Keratinocyte (primary cell): ENCODE data around the gene DENND2C. TPM values are rescaled to one million over a fixed set of nuclear protein-coding genes. Genes with fewer than 3 reads are reported as not detected.

Source experiments
- DNase-seq: peaks from one replicate; pipeline ENCODE4 v3.0.0-alpha.2; 2011; ENCODE audit warnings: low read depth, missing footprints, low spot score
- FAIRE-seq: peaks from 2 replicates; lab custom pipeline; 2011; peaks lifted over from hg19 to GRCh38; lab: Jason Lieb, UNC
- H2AFZ ChIP-seq: 2 replicates; pipeline ENCODE4 v1.6.0; 2012; ENCODE audit warnings: low read length, control low read depth, inconsistent platforms; ENCODE audit not compliant: control insufficient read depth
- H3K27ac ChIP-seq: 2 replicates; pipeline ENCODE4 v1.5.1; 2011; ENCODE audit warnings: low read length; ENCODE audit not compliant: control insufficient read depth, insufficient read depth
- H3K27me3 ChIP-seq: 3 replicates; pipeline ENCODE4 v1.6.0; 2011; ENCODE audit warnings: low read length; ENCODE audit not compliant: control insufficient read depth, insufficient read depth; ENCODE audit errors: extremely low read depth
- H3K36me3 ChIP-seq, 2 experiments: 2 replicates in 1 of 2; 3 replicates in 1 of 2; pipeline ENCODE4 v1.5.1; 2011; ENCODE audit warnings: low read length in 2 of 2, mild to moderate bottlenecking in 1 of 2; ENCODE audit not compliant: control insufficient read depth in 2 of 2, insufficient read depth in 2 of 2; ENCODE audit errors: extremely low read depth in 1 of 2
- H3K4me1 ChIP-seq: 3 replicates; pipeline ENCODE4 v1.5.1; 2011; ENCODE audit warnings: low read length; ENCODE audit not compliant: control insufficient read depth, insufficient read depth; ENCODE audit errors: extremely low read depth
- H3K4me2 ChIP-seq: 3 replicates; pipeline ENCODE4 v1.6.0; 2011; ENCODE audit warnings: low read depth, low read length; ENCODE audit not compliant: control insufficient read depth, insufficient read depth; ENCODE audit errors: extremely low read depth
- H3K4me3 ChIP-seq, 3 experiments: fragments of 200-600 bp in 1 of 3; sonication (generic) in 1 of 3; 2 replicates in 2 of 3; 3 replicates in 1 of 3; pipeline ENCODE4 v1.5.1; 2011 to 2016; ENCODE audit warnings: low read length in 3 of 3, mild to moderate bottlenecking in 3 of 3, control low read depth in 2 of 3, inconsistent platforms in 1 of 3, low read depth in 1 of 3, mixed read lengths in 1 of 3, mixed run types in 1 of 3, moderate library complexity in 1 of 3; ENCODE audit not compliant: control insufficient read depth in 2 of 3, insufficient read depth in 2 of 3; ENCODE audit errors: extremely low read depth in 1 of 3
- H3K79me2 ChIP-seq: 2 replicates; pipeline ENCODE4 v1.6.0; 2012; ENCODE audit warnings: low read length; ENCODE audit not compliant: control insufficient read depth, insufficient read depth
- H3K9ac ChIP-seq: 3 replicates; pipeline ENCODE4 v1.6.0; 2011; ENCODE audit warnings: low read length; ENCODE audit not compliant: control insufficient read depth, insufficient read depth; ENCODE audit errors: extremely low read depth
- H3K9me1 ChIP-seq: 3 replicates; pipeline ENCODE4 v1.6.0; 2011; ENCODE audit warnings: low read length; ENCODE audit not compliant: control insufficient read depth, insufficient read depth; ENCODE audit errors: extremely low read depth
- H3K9me3 ChIP-seq: 2 replicates; pipeline ENCODE4 v1.5.1; 2012; ENCODE audit warnings: low read depth, low read length; ENCODE audit not compliant: control insufficient read depth
- H4K20me1 ChIP-seq: 3 replicates; pipeline ENCODE4 v1.6.0; 2011; ENCODE audit warnings: low read length; ENCODE audit not compliant: control insufficient read depth, insufficient read depth; ENCODE audit errors: extremely low read depth
- EZH2 ChIP-seq: IDR thresholded peaks from one replicate; pipeline ENCODE4 v1.6.1; 2012; ENCODE audit warnings: inconsistent platforms, mild to moderate bottlenecking, low read length, moderate library complexity
- dilution Hi-C: fragments of 300-500 bp; cut with MboI; formaldehyde crosslinking; loops from one replicate; pipeline ENCODE4 v1.7.0; 2020; ENCODE audit warnings: low sequenced_read_pairs; ENCODE audit not compliant: extremely low pct_ligation_motif_present
- polyA plus RNA-seq, 5 experiments: library from polyadenylated mRNA; depleted of rRNA in 3 of 5; stranded (reverse) in 3 of 5; stranded (forward) in 1 of 5; unstranded in 1 of 5; fragments of >200 nt; gene quantifications; 1 replicate in 1 of 5; 2 replicates in 3 of 5; 3 replicates in 1 of 5; pipeline versions ENCODE4 v1.2.1 to v1.2.3, GENCODE V29; 2011 to 2012; ENCODE audit warnings: missing spikeins in 2 of 5, low read depth in 1 of 5, low replicate concordance in 1 of 5
- TF ChIP-seq, protein P1 (sequence below), 3 experiments: IDR thresholded peaks in 1 of 3; conservative IDR thresholded peaks in 1 of 3; optimal IDR thresholded peaks in 1 of 3; 2 replicates in 2 of 3; 3 replicates in 1 of 3; pipeline versions ENCODE3 to v1.5.1; 2011; ENCODE audit warnings: low read length in 3 of 3, mild to moderate bottlenecking in 3 of 3, moderate library complexity in 2 of 3, control low read depth in 1 of 3, inconsistent platforms in 1 of 3; ENCODE audit not compliant: insufficient read depth in 2 of 3; ENCODE audit errors: extremely low read depth in 1 of 3

The DENND2C gene
- polyA plus RNA-seq, 1 donor (not counting 4 experiments of a cell fraction or from before 2014, with no cell fraction given) = 9.5 TPM

DNA sequence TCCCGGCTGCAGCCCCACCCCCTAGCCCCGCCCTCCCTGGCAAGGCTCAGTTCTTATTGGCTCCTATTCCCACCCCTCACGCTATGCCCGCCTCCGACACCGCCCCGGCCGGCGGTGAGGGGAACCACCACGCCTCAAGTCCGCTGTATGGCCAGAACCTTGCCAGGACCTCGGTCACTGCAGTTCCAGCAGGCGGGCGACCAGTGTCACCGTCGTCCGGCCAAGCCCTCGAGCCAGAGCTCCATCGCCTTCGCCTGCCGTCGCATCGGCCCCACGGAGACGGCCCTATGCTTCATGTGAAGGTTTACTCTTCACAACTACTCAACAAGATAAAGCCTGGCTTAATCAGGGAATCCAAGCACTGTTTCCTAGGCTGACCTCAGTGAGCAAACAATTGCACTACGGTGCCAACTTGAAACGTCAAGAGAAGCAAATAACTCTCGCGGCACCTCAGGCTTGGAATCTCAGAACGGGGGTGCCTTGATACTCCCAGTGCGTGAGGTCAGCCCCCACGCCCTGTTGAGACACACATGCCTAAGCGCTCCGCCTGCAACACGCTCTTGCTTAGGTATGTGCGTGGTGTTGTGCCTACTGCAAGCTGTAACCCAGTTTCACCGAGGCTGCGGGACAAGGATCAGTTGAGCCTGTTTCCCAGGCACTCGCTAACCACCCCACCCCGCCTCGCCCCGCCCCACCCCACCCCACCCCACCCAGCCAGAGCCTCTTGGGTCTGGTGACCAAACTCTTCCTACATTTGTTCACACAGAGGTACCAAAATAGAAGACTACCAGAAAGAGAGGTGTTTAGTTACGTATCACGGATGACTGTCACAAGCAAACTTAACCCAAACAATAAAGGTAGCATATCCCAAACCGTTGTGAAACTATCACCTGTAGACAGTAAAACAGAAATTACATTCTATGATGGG is 498 bp upstream of the DENND2C start:
- H3K36me3 ChIP-seq = no peaks in the 10 kb centered on the region
- peak overlapping the region; percentile 61 to 95 (median 94) for H3K4me3 ChIP-seq
- TF ChIP-seq, protein P1, sequence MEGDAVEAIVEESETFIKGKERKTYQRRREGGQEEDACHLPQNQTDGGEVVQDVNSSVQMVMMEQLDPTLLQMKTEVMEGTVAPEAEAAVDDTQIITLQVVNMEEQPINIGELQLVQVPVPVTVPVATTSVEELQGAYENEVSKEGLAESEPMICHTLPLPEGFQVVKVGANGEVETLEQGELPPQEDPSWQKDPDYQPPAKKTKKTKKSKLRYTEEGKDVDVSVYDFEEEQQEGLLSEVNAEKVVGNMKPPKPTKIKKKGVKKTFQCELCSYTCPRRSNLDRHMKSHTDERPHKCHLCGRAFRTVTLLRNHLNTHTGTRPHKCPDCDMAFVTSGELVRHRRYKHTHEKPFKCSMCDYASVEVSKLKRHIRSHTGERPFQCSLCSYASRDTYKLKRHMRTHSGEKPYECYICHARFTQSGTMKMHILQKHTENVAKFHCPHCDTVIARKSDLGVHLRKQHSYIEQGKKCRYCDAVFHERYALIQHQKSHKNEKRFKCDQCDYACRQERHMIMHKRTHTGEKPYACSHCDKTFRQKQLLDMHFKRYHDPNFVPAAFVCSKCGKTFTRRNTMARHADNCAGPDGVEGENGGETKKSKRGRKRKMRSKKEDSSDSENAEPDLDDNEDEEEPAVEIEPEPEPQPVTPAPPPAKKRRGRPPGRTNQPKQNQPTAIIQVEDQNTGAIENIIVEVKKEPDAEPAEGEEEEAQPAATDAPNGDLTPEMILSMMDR (optimal IDR thresholded peaks at IDR 0.05 in 1 of 3, IDR thresholded peaks at IDR 0.05 in 1 of 3, conservative IDR thresholded peaks at IDR 0.05 in 1 of 3; ENCODE audit: extremely low read depth in 1 of 3, insufficient read depth in 2 of 3, low read length in 3 of 3) = no peak
- no peak for TF ChIP-seq EZH2
- H3K79me2 ChIP-seq = peaks cover 39% of the 10 kb centered on the region
- H3K9me3 ChIP-seq = no peaks in the 10 kb centered on the region
- peak; percentile 92 for DNase-seq
- H4K20me1 ChIP-seq = no peaks in the 10 kb centered on the region
- no peaks in the 10 kb centered on the region for H3K9me1 ChIP-seq
- H3K4me1 ChIP-seq = peaks cover 17% of the 10 kb centered on the region
- dilution Hi-C loops = no loop called here
- H3K4me2 ChIP-seq = peak overlapping the region; percentile 99
- H3K9ac ChIP-seq = peak overlapping the region; percentile 100
- FAIRE-seq = peak; percentile 91
- H3K27ac ChIP-seq = peak overlapping the region; percentile 100
- peak overlapping the region; percentile 91 for H2AFZ ChIP-seq
- no peaks in the 10 kb centered on the region for H3K27me3 ChIP-seq

DNA sequence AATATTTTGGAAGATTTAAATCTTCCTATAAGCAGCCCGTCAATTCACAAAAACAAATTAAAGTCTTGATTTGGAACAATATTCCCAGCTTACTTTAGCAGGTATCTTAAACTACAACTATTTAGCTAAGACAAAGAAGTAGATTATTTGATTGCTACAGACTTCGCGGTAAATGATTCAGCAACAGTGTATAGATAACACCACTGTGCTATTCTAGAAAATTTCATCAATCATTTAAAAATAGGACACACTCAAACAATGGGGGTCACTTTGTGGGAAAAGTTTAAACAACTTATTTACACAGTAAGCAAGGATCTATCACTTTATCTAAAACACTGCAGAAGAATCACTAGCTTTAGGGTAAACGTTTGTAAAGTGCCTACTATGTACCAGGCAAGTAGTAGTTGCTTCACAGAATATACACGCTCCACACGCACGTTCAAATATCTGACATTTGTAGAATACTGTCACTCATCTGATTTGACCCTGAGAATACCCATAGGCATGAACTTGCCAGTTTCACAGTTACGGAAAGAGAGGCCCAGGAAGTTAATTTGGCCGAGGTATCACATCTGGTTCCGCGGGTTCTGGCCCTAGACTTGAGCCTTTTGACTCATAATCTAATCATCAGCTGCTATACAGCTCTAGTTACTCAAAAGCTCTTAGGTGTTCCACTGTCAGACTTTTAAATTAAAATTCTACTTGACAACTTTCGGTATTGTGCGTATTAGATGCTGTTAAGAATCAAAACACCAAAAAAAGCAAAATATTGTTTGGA is 876 bp downstream of the DENND2C start:
- Histone ChIP-seq H4K20me1 (no peaks in the 10 kb centered on the region), H3K4me3 (peak overlapping the region; percentile 61 to 95 (median 94)), H3K4me2 (peak overlapping the region; percentile 97), H3K36me3 (no peaks in the 10 kb centered on the region), H3K9ac (peak overlapping the region; percentile 100), H3K9me3 (no peaks in the 10 kb centered on the region), H3K4me1 (peaks cover 17% of the 10 kb centered on the region), H3K27ac (peak overlapping the region; percentile 100), H2AFZ (peak overlapping the region; percentile 74), H3K27me3 (no peaks in the 10 kb centered on the region), H3K9me1 (no peaks in the 10 kb centered on the region), H3K79me2 (peaks cover 48% of the 10 kb centered on the region)
- dilution Hi-C loops = no loop called here
- TF ChIP-seq, protein P1 (optimal IDR thresholded peaks at IDR 0.05 in 1 of 3, IDR thresholded peaks at IDR 0.05 in 1 of 3, conservative IDR thresholded peaks at IDR 0.05 in 1 of 3; ENCODE audit: extremely low read depth in 1 of 3, insufficient read depth in 2 of 3, low read length in 3 of 3) = no peak
- TF ChIP-seq EZH2 = no peak
- FAIRE-seq (peak; percentile 79), DNase-seq (no peak)
